ENCODE data around the gene RNF34.

DNA sequence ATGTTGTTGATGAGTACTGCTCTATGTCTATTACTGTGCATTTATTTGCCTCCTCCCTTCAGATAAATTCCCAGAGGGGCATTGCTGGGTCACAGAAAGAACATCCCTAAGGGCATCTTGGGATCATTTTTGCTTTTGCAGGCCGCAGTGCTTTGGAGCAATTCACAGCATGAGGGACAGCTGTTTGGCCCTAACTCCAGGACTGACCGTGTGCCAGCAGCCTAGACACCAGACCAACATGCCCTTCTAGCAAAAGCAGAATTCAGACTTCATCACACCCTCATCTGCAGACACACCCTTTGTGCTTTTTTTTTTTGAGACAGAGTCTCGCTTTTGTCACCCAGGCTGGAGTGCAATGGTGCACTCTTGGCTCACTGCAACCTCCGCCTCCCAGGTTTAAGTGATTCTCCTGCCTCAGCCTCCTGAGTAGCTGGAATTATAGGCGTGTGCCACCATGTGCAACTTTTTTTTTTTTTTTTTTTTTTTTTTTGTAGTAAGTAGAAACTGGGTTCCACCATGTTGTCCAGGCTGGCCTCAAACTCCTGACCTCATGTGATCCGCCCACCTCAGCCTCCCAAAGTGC is 31.0 kb downstream of the RNF34 start:
- TF ChIP-seq GATA2 (IDR thresholded peaks at IDR 0.05; ENCODE audit: low read depth, low read length) (no peak), GATA3 (IDR thresholded peaks at IDR 0.05; ENCODE audit: low read depth, low read length) (no peak)
